ENCODE results near the gene BCL6. TPM values are rescaled to one million over a fixed set of nuclear protein-coding genes. Genes with fewer than 3 reads are reported as not detected.

The BCL6 gene
- total RNA-seq, 1 donor from 2014 or later, result 22.8 TPM

DNA sequence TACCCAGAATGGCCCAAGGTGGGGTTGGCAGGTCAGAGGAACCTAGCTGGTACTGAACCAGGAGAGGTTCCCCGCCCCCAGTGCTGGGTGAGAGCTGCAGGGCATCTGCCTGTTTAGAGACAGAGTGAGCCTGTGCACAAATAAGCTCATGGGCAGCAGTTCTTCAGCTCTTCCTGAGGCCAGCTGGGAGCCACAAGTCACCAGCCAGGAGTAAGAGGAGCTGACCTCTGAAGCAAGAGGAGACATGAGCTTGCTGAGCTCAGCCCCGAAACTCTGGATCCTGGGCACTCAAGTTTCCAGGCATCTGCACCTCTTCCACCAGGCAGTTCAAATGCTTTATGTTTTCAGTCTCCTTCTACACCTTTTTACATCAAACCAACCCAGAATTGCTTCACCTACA is 45.0 kb downstream of the BCL6 start:
- no peak for DNase-seq (ENCODE audit: low spot score, unreplicated experiment)
- no peaks in the 10 kb centered on the region for H3K9me3 Mint-ChIP-seq (ENCODE audit: low read depth)
- H3K27me3 Mint-ChIP-seq, result peaks cover 15% of the 10 kb centered on the region
- H3K4me3 Mint-ChIP-seq (ENCODE audit: low read depth), result no peak overlapping the region
- H3K4me1 Mint-ChIP-seq (ENCODE audit: low read depth), result no peaks in the 10 kb centered on the region
- no peak overlapping the region for H3K27ac Mint-ChIP-seq
- H3K36me3 Mint-ChIP-seq (ENCODE audit: insufficient read depth), result no peaks in the 10 kb centered on the region
- TF ChIP-seq, protein P1, sequence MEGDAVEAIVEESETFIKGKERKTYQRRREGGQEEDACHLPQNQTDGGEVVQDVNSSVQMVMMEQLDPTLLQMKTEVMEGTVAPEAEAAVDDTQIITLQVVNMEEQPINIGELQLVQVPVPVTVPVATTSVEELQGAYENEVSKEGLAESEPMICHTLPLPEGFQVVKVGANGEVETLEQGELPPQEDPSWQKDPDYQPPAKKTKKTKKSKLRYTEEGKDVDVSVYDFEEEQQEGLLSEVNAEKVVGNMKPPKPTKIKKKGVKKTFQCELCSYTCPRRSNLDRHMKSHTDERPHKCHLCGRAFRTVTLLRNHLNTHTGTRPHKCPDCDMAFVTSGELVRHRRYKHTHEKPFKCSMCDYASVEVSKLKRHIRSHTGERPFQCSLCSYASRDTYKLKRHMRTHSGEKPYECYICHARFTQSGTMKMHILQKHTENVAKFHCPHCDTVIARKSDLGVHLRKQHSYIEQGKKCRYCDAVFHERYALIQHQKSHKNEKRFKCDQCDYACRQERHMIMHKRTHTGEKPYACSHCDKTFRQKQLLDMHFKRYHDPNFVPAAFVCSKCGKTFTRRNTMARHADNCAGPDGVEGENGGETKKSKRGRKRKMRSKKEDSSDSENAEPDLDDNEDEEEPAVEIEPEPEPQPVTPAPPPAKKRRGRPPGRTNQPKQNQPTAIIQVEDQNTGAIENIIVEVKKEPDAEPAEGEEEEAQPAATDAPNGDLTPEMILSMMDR (IDR thresholded peaks at IDR 0.05; ENCODE audit: unreplicated experiment), result no peak

- Mint-ChIP-seq H3K36me3 (ENCODE audit: insufficient read depth) (no peaks in the 10 kb centered on the region), H3K4me1 (ENCODE audit: low read depth) (no peaks in the 10 kb centered on the region), H3K27me3 (peaks cover 21% of the 10 kb centered on the region), H3K27ac (no peak overlapping the region), H3K4me3 (ENCODE audit: low read depth) (no peak overlapping the region), H3K9me3 (ENCODE audit: low read depth) (no peaks in the 10 kb centered on the region)
- no peak for DNase-seq (ENCODE audit: low spot score, unreplicated experiment)
- TF ChIP-seq, protein P1 (IDR thresholded peaks at IDR 0.05; ENCODE audit: unreplicated experiment), result no peak
These were observed 46.5 kb downstream of the BCL6 start for GRCh38 chr3:187698499-187699399.

- Mint-ChIP-seq H3K27ac (no peak overlapping the region), H3K27me3 (peaks cover 19% of the 10 kb centered on the region), H3K4me1 (ENCODE audit: low read depth) (no peaks in the 10 kb centered on the region), H3K36me3 (ENCODE audit: insufficient read depth) (no peaks in the 10 kb centered on the region), H3K9me3 (ENCODE audit: low read depth) (no peaks in the 10 kb centered on the region), H3K4me3 (ENCODE audit: low read depth) (no peak overlapping the region)
- TF ChIP-seq, protein P1 (IDR thresholded peaks at IDR 0.05; ENCODE audit: unreplicated experiment), result no peak
- DNase-seq (ENCODE audit: low spot score, unreplicated experiment), result no peak
These were observed 49.2 kb downstream of the BCL6 start for GRCh38 chr3:187696021-187696420.

GRCh38 chr3:187695449-187695848 is 49.8 kb downstream of the BCL6 start:
- H3K9me3 Mint-ChIP-seq (ENCODE audit: low read depth), result no peaks in the 10 kb centered on the region
- H3K4me3 Mint-ChIP-seq (ENCODE audit: low read depth), result no peak overlapping the region
- DNase-seq (ENCODE audit: low spot score, unreplicated experiment), result no peak
- TF ChIP-seq, protein P1 (IDR thresholded peaks at IDR 0.05; ENCODE audit: unreplicated experiment), result no peak
- peaks cover 19% of the 10 kb centered on the region for H3K27me3 Mint-ChIP-seq
- H3K27ac Mint-ChIP-seq, result no peak overlapping the region
- no peaks in the 10 kb centered on the region for H3K4me1 Mint-ChIP-seq (ENCODE audit: low read depth)
- H3K36me3 Mint-ChIP-seq (ENCODE audit: insufficient read depth), result no peaks in the 10 kb centered on the region

- no peak overlapping the region for H3K4me3 Mint-ChIP-seq (ENCODE audit: low read depth)
- no peaks in the 10 kb centered on the region for H3K4me1 Mint-ChIP-seq (ENCODE audit: low read depth)
- DNase-seq (ENCODE audit: low spot score, unreplicated experiment), result no peak
- no peaks in the 10 kb centered on the region for H3K9me3 Mint-ChIP-seq (ENCODE audit: low read depth)
- peaks cover 18% of the 10 kb centered on the region for H3K27me3 Mint-ChIP-seq
- H3K27ac Mint-ChIP-seq, result no peak overlapping the region
- H3K36me3 Mint-ChIP-seq (ENCODE audit: insufficient read depth), result no peaks in the 10 kb centered on the region
- TF ChIP-seq, protein P1 (IDR thresholded peaks at IDR 0.05; ENCODE audit: unreplicated experiment), result no peak
These were observed 50.5 kb downstream of the BCL6 start for GRCh38 chr3:187694801-187695200.

Data from progenitor cell of endocrine pancreas (in vitro differentiated cells).